ENCODE measurements around the gene KRTAP9-8. TPM values are rescaled to one million over a fixed set of nuclear protein-coding genes. Genes with fewer than 3 reads are reported as not detected.
"Not testable (repeated sequence)": the region's sequence is repeated elsewhere in the genome, so short reads cannot be mapped to it uniquely, and the experiment has no call there.

Gene KRTAP9-8
- total RNA-seq (not detected), polyA plus RNA-seq (not detected)
- long read RNA-seq, donor 1: 0 reads
- long read RNA-seq, donor 2: 0 reads
- long read RNA-seq, donor 3: 0 reads
- long read RNA-seq, donor 4: 0 reads
- long read RNA-seq, donor 5: 0 reads

DNA sequence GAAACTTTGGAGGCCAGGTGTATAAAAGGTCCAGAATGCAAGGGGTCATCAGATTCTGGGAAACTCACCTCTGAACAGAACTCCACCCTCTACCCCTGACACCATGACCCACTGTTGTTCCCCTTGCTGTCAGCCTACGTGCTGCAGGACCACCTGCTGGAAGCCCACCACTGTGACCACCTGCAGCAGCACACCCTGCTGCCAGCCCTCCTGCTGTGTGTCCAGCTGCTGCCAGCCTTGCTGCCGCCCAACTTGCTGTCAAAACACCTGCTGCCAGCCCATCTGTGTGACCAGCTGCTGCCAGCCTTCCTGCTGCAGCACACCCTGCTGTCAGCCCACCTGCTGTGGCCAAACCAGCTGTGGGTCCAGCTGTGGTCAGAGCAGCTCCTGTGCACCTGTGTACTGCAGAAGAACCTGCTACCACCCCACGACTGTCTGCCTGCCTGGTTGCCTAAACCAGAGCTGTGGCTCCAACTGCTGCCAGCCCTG lies at the start of gene KRTAP9-8:
Gene KRTAP9-8, plus strand, starts transcription at position 51 of the 489 bp plus-strand sequence. Its CDS starts 53 bp downstream, at position 104.
- not testable (repeated sequence) for H3K4me1 ChIP-seq (ENCODE audit: control insufficient read depth in 5 of 5, insufficient read depth in 5 of 5, low read length in 5 of 5); H3K27me3 ChIP-seq (ENCODE audit: control insufficient read depth in 3 of 3, insufficient read depth in 3 of 3, low read length in 2 of 3); H3K9me3 ChIP-seq (ENCODE audit: control insufficient read depth in 4 of 4, insufficient read depth in 3 of 4, low read length in 3 of 4); H3K9ac ChIP-seq (ENCODE audit: insufficient read depth in 1 of 2, low read length in 2 of 2); DNase-seq; H3K36me3 ChIP-seq (ENCODE audit: control insufficient read depth in 4 of 4, insufficient read depth in 4 of 4, low read length in 4 of 4); H3K27ac ChIP-seq (ENCODE audit: low read depth in 1 of 2, low read length in 1 of 2); ATAC-seq (ENCODE audit: insufficient read depth, low FRiP score); H3K4me3 ChIP-seq
- WGBS, 2 donors: 46 to 53% methylated on average over 3 of the region's 3 CpGs

- WGBS, 2 donors: 80 to 93% methylated on average over 1 of the region's 1 CpG
Measured at GRCh38 chr17:41189837-41190318, 47.9 kb upstream of the KRTAP9-8 start, which contains the start of gene KRTAP9-1. Gene KRTAP9-1, plus strand, starts transcription at chr17:41189887. Its CDS starts 0 bp downstream, at chr17:41189887.

DNA sequence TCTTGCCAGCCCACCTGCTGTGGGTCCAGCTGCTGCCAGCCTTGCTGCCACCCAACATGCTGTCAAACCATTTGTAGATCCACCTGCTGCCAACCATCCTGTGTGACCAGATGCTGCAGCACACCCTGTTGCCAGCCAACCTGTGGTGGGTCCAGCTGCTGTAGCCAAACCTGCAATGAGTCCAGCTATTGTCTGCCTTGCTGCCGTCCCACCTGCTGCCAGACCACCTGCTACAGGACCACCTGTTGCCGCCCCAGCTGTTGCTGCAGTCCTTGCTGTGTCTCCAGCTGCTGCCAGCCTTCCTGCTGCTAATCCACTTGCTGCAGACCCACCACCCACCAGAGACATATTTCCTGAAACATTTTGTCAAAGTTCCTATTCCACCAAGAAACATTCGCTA lies 47.5 kb upstream of the KRTAP9-8 start:
- Histone ChIP-seq H3K9me3 (ENCODE audit: control insufficient read depth in 4 of 4, insufficient read depth in 3 of 4, low read length in 3 of 4) (peaks cover 0 to 8% (median 0%) of the 10 kb centered on the region in 4 donors), H3K27ac (ENCODE audit: low read depth in 1 of 2, low read length in 1 of 2) (no peak overlapping the region), H3K4me1 (ENCODE audit: control insufficient read depth in 5 of 5, insufficient read depth in 5 of 5, low read length in 5 of 5) (no peaks in the 10 kb centered on the region), H3K27me3 (ENCODE audit: control insufficient read depth in 3 of 3, insufficient read depth in 3 of 3, low read length in 2 of 3) (no peaks in the 10 kb centered on the region), H3K9ac (ENCODE audit: insufficient read depth in 1 of 2, low read length in 2 of 2) (no peak overlapping the region), H3K36me3 (ENCODE audit: control insufficient read depth in 4 of 4, insufficient read depth in 4 of 4, low read length in 4 of 4) (no peaks in the 10 kb centered on the region), H3K4me3 (no peak overlapping the region)
- DNase-seq (no peak), ATAC-seq (ENCODE audit: insufficient read depth, low FRiP score) (no peak)
- WGBS, 2 donors: 84 to 93% methylated on average over 3 of the region's 3 CpGs
- no peak for TF ChIP-seq CTCF (IDR thresholded peaks at IDR 0.05; ENCODE audit: control extremely low read depth, extremely low read depth)

More at GRCh38 chr17:41189837-41190318, 47.9 kb upstream of the KRTAP9-8 start, which contains the start of gene KRTAP9-1:
- H3K9ac ChIP-seq (ENCODE audit: insufficient read depth in 1 of 2, low read length in 2 of 2); ATAC-seq (ENCODE audit: insufficient read depth, low FRiP score); H3K4me3 ChIP-seq; DNase-seq; H3K27me3 ChIP-seq (ENCODE audit: control insufficient read depth in 3 of 3, insufficient read depth in 3 of 3, low read length in 2 of 3); H3K4me1 ChIP-seq (ENCODE audit: control insufficient read depth in 5 of 5, insufficient read depth in 5 of 5, low read length in 5 of 5); H3K36me3 ChIP-seq (ENCODE audit: control insufficient read depth in 4 of 4, insufficient read depth in 4 of 4, low read length in 4 of 4); H3K27ac ChIP-seq (ENCODE audit: low read depth in 1 of 2, low read length in 1 of 2); H3K9me3 ChIP-seq (ENCODE audit: control insufficient read depth in 4 of 4, insufficient read depth in 3 of 4, low read length in 3 of 4): not testable (repeated sequence)

GRCh38 chr17:41196068-41196467 lies 41.7 kb upstream of the KRTAP9-8 start:
- Histone ChIP-seq H3K9me3 (ENCODE audit: control insufficient read depth in 4 of 4, insufficient read depth in 3 of 4, low read length in 3 of 4) (peaks cover 0 to 2% (median 1%) of the 10 kb centered on the region in 4 donors), H3K4me3 (no peak overlapping the region), H3K4me1 (ENCODE audit: control insufficient read depth in 5 of 5, insufficient read depth in 5 of 5, low read length in 5 of 5) (no peaks in the 10 kb centered on the region), H3K27me3 (ENCODE audit: control insufficient read depth in 3 of 3, insufficient read depth in 3 of 3, low read length in 2 of 3) (no peaks in the 10 kb centered on the region), H3K9ac (ENCODE audit: insufficient read depth in 1 of 2, low read length in 2 of 2) (no peak overlapping the region), H3K27ac (ENCODE audit: low read depth in 1 of 2, low read length in 1 of 2) (no peak overlapping the region), H3K36me3 (ENCODE audit: control insufficient read depth in 4 of 4, insufficient read depth in 4 of 4, low read length in 4 of 4) (no peaks in the 10 kb centered on the region)
- TF ChIP-seq CTCF (IDR thresholded peaks at IDR 0.05; ENCODE audit: control extremely low read depth, extremely low read depth): no peak
- DNase-seq (no peak), ATAC-seq (ENCODE audit: insufficient read depth, low FRiP score) (no peak)
- 25 to 45% methylated on average over 1 of the region's 1 CpG for WGBS, 2 donors
